Ishikawa (cell line): ENCODE measurements around the gene FRS3.

ENCODE experiments used
- CEBPB ChIP-seq: IDR thresholded peaks from 2 replicates; pipeline ENCODE4 v1.6.1; 2012
- EGR1 ChIP-seq: IDR thresholded peaks from 2 replicates; pipeline ENCODE4 v1.6.1; 2012
- EP300 ChIP-seq: IDR thresholded peaks from 2 replicates; pipeline ENCODE4 v1.6.1; 2012; ENCODE audit warnings: borderline replicate concordance
- FOXM1 ChIP-seq: IDR thresholded peaks from 2 replicates; pipeline ENCODE4 v1.6.1; 2012; ENCODE audit warnings: low read depth, borderline replicate concordance
- NFIC ChIP-seq: IDR thresholded peaks from 2 replicates; pipeline ENCODE4 v1.6.1; 2012
- REST ChIP-seq: IDR thresholded peaks from 2 replicates; pipeline ENCODE4 v1.6.1; 2012; ENCODE audit warnings: low read depth, mild to moderate bottlenecking
- TAF1 ChIP-seq: IDR thresholded peaks from 2 replicates; pipeline ENCODE4 v1.6.1; 2012; ENCODE audit warnings: low read depth, mild to moderate bottlenecking
- YY1 ChIP-seq: IDR thresholded peaks from 2 replicates; pipeline ENCODE4 v1.6.1; 2012; ENCODE audit warnings: low read depth

GRCh38 chr6:41824571-41825569 lies 45.2 kb upstream of the FRS3 start:
- no peak for TF ChIP-seq EP300
- TF ChIP-seq EGR1, result no peak
- no peak for TF ChIP-seq YY1
- no peak for TF ChIP-seq TAF1
- no peak for TF ChIP-seq FOXM1
- no peak for TF ChIP-seq CEBPB
- no peak for TF ChIP-seq REST
- TF ChIP-seq NFIC, result no peak
